OCI-LY3 (cell line): ENCODE measurements around the gene INSRR.

Source experiments
- H2AFZ ChIP-seq: fragments of 200-600, 300-600 bp; shearing (Covaris generic); 2 replicates; pipeline ENCODE4 v1.6.0; 2014; ENCODE audit warnings: antibody characterized with exemption, low read depth, low read length
- H3K27ac ChIP-seq: fragments of 200-600, 300-600 bp; sonication (generic); 2 replicates; pipeline ENCODE4 v1.5.1; 2014; ENCODE audit warnings: mild to moderate bottlenecking, low read length, moderate library complexity, mixed read lengths
- H3K27me3 ChIP-seq: fragments of 200-600, 300-600 bp; sonication (generic); 2 replicates; pipeline ENCODE4 v1.6.1; 2014; ENCODE audit warnings: low read depth, low read length, mixed read lengths
- H3K36me3 ChIP-seq: fragments of 200-600, 300-600 bp; sonication (generic); replicated peaks from 2 replicates; pipeline ENCODE3; 2014; ENCODE audit warnings: low read depth, low read length, mixed read lengths
- H3K4me1 ChIP-seq: fragments of 300-600, 200-600 bp; sonication (generic); 2 replicates; pipeline ENCODE4 v1.6.1; 2014; ENCODE audit warnings: low read length, mixed read lengths
- H3K4me2 ChIP-seq: fragments of 200-600, 300-600 bp; sonication (generic); 2 replicates; pipeline ENCODE4 v1.6.1; 2014; ENCODE audit warnings: low read length, mixed read lengths
- H3K4me3 ChIP-seq: fragments of 300-600, 200-600 bp; sonication (generic); 2 replicates; pipeline ENCODE4 v1.5.1; 2014; ENCODE audit warnings: antibody characterized with exemption, mild to moderate bottlenecking, low read length, moderate library complexity
- H3K79me2 ChIP-seq: fragments of 300-600, 200-600 bp; shearing (Covaris generic); 2 replicates; pipeline ENCODE4 v1.6.1; 2014; ENCODE audit warnings: mild to moderate bottlenecking, low read length, mixed read lengths
- H3K9ac ChIP-seq: fragments of 300-600, 200-600 bp; shearing (Covaris generic); 2 replicates; pipeline ENCODE4 v1.6.0; 2014; ENCODE audit warnings: mild to moderate bottlenecking, low read length, moderate library complexity
- H3K9me3 ChIP-seq: fragments of 200-600, 300-600 bp; shearing (Covaris generic); 2 replicates; pipeline ENCODE4 v1.6.1; 2014; ENCODE audit warnings: low read length, mixed read lengths; ENCODE audit not compliant: insufficient read depth
- H4K20me1 ChIP-seq: fragments of 200-600, 300-600 bp; sonication (generic); 2 replicates; pipeline ENCODE4 v1.6.1; 2016; ENCODE audit warnings: low read length, mixed read lengths; ENCODE audit not compliant: insufficient read depth
- EZH2phosphoT487 ChIP-seq: fragments of 200-600 bp; shearing (Covaris generic); IDR thresholded peaks from 2 replicates; pipeline ENCODE4 v1.6.1; 2018; ENCODE audit warnings: antibody characterized with exemption, mixed run types, low read depth
- TF ChIP-seq, protein P1 (sequence below): fragments of 200-600, 300-600 bp; sonication (generic); IDR thresholded peaks from 2 replicates; pipeline ENCODE4 v1.5.1; 2014; ENCODE audit warnings: antibody characterized with exemption, low read length, low read depth

The INSRR gene

DNA sequence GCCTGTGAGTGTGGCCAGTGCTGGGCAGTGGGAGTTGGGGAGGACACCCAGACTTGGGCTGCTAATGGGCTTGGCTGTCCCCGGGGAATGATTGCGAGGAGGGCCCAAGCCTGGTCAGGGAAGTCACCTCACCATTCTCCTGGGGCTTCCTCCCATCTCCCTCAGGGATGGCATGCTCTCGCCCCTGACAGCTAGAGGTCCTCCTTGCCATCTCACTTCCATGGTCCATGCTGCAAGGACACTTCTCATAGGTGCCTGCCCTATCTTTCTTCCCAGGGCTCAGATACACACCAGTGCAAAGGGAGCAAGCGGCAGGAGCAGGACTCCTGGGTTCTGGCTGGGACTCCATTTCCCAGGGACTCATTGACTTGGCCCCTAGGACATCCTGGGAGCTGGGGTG, 5.9 kb upstream of the INSRR start:
- Histone ChIP-seq H3K79me2 (no peaks in the 10 kb centered on the region), H2AFZ (no peak overlapping the region), H3K27me3 (peaks cover 31% of the 10 kb centered on the region), H3K4me2 (no peak overlapping the region), H3K4me1 (peaks cover 13% of the 10 kb centered on the region; the same call in 1 of the 2 replicates), H3K9me3 (no peaks in the 10 kb centered on the region), H4K20me1 (no peaks in the 10 kb centered on the region), H3K36me3 (no peaks in the 10 kb centered on the region), H3K9ac (no peak overlapping the region), H3K27ac (no peak overlapping the region), H3K4me3 (no peak overlapping the region)
- TF ChIP-seq EZH2phosphoT487 = no peak
- TF ChIP-seq, protein P1, sequence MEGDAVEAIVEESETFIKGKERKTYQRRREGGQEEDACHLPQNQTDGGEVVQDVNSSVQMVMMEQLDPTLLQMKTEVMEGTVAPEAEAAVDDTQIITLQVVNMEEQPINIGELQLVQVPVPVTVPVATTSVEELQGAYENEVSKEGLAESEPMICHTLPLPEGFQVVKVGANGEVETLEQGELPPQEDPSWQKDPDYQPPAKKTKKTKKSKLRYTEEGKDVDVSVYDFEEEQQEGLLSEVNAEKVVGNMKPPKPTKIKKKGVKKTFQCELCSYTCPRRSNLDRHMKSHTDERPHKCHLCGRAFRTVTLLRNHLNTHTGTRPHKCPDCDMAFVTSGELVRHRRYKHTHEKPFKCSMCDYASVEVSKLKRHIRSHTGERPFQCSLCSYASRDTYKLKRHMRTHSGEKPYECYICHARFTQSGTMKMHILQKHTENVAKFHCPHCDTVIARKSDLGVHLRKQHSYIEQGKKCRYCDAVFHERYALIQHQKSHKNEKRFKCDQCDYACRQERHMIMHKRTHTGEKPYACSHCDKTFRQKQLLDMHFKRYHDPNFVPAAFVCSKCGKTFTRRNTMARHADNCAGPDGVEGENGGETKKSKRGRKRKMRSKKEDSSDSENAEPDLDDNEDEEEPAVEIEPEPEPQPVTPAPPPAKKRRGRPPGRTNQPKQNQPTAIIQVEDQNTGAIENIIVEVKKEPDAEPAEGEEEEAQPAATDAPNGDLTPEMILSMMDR = no peak

DNA sequence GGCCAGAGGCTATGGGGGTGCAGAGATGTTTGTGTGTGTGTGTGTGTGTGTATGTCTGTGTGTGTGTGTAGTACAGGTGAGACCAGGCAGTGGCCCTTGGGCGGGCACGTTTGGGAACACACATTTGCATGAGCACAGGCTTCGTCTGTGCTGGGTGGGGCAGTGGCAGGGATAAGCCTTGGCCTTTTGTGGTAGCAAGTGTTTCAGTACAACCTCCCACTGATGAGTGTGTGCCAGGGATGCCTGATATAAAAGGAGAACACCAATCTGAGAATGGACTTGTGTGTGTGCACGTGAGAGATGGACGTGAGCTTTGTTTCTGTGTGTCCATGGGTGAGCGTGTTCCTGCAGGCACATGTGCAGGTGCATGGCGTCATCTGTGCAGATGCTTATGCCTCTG, 4.7 kb upstream of the INSRR start:
- H3K9me3 ChIP-seq = no peaks in the 10 kb centered on the region
- no peak overlapping the region for H2AFZ ChIP-seq
- H3K27me3 ChIP-seq = peaks cover 40% of the 10 kb centered on the region
- H3K4me3 ChIP-seq = no peak overlapping the region
- H3K36me3 ChIP-seq = no peaks in the 10 kb centered on the region
- H3K79me2 ChIP-seq = no peaks in the 10 kb centered on the region
- H3K27ac ChIP-seq = no peak overlapping the region
- TF ChIP-seq EZH2phosphoT487 = no peak
- H3K4me2 ChIP-seq = no peak overlapping the region
- H3K9ac ChIP-seq = no peak overlapping the region
- no peaks in the 10 kb centered on the region for H4K20me1 ChIP-seq
- peaks cover 13% of the 10 kb centered on the region; the same call in 1 of the 2 replicates for H3K4me1 ChIP-seq

DNA sequence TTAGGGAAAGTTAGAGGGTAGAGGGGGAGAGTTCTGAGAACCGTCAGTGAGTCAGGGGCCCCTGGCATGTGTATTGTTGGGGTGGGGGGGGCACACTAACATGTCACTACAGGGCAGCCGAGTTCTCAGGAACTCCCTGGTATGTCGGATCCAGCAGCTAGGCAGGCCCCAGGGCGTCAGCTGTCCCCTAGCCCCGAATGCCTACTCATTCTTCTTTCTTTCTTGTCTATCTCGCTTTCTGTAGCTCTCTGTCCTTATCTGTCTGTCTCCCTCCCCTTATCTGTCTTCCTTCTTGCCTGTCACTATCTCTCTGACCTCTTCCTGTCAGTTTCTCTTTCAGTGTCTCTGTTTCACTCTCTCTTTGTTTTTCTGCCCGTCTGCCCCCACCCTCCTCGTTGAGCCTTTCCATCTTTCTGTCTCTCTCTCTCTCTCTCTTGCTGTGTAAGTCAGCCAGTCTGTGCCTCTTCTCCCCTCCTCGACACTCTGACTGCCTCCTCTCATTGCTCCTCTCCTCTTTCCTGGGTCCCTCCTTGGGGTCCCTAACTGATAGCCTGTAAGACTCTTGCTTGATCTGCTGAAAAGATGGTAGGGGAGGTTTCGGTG, 4.2 kb upstream of the INSRR start:
- Histone ChIP-seq H3K4me3 (no peak overlapping the region), H3K9ac (no peak overlapping the region), H2AFZ (no peak overlapping the region), H3K79me2 (no peaks in the 10 kb centered on the region), H3K27me3 (peaks cover 45% of the 10 kb centered on the region), H3K4me1 (peaks cover 13% of the 10 kb centered on the region; the same call in 1 of the 2 replicates), H3K4me2 (no peak overlapping the region), H3K27ac (no peak overlapping the region), H4K20me1 (no peaks in the 10 kb centered on the region), H3K9me3 (no peaks in the 10 kb centered on the region), H3K36me3 (no peaks in the 10 kb centered on the region)
- TF ChIP-seq, protein P1 = no peak
- TF ChIP-seq EZH2phosphoT487 = no peak

DNA sequence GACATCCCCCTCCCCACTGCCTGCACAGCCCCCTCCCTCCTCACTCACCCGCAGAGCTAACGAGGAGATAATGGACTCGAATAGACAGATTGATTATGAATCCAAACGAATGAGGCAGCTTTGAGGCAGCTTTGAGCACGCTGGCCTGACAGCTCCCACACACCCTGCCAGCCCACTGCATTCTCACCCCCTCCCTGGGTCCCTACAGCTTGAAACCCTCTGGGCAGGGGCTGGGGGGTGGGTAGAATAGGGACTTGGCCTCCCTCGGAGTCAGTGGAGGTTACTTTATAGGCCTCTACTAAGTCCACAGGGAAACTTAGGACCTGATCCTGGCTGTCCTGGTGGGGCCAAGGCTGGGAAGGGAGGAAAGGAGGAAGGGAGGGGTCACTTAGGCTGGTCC, 3.7 kb upstream of the INSRR start:
- Histone ChIP-seq H3K9ac (no peak overlapping the region), H3K4me1 (peaks cover 13% of the 10 kb centered on the region; the same call in 1 of the 2 replicates), H3K79me2 (no peaks in the 10 kb centered on the region), H3K4me2 (no peak overlapping the region), H3K27me3 (peaks cover 50% of the 10 kb centered on the region), H3K27ac (no peak overlapping the region), H2AFZ (no peak overlapping the region), H3K9me3 (no peaks in the 10 kb centered on the region), H4K20me1 (no peaks in the 10 kb centered on the region), H3K4me3 (no peak overlapping the region), H3K36me3 (no peaks in the 10 kb centered on the region)
- no peak for TF ChIP-seq EZH2phosphoT487

DNA sequence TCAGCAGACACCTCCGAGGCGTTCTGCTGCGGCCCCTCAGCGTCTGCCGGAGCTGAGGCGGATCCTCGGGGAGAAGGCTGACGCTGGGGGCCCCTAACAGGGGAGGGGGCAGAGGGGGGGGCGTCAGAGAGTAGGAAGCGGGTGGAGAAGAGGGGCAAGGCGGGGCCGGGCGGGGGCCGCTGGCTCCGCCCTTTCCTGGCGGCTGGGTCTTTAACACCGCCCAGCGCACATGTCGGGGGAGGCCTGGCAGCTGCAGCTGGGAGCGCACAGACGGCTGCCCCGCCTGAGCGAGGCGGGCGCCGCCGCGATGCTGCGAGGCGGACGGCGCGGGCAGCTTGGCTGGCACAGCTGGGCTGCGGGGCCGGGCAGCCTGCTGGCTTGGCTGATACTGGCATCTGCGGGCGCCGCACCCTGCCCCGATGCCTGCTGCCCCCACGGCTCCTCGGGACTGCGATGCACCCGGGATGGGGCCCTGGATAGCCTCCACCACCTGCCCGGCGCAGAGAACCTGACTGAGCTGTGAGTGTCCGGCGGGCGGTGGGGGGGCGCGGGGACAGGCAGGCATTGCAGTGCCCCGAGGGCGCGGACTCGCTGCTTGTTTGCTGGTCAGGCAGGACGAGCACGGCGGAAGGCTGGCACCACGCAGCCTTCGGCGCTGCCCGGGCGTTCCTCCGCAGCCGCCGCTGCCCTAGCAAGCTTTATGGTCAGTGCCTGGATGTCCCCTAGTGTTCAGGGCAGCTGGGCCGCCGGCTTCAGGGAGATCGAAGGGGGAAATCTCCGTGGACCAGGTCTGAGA, 1.9 kb upstream of the INSRR start, which contains the start of gene NTRK1:
Gene NTRK1, plus strand, starts transcription at position 238 of the 796 bp plus-strand sequence. Its CDS starts 70 bp downstream, at position 308.
- Histone ChIP-seq H3K27ac (no peak within 1 kb of the TSS), H3K9me3 (no peaks in the 10 kb centered on the region), H3K4me1 (peaks cover 17% of the 10 kb centered on the region; the same call in 1 of the 2 replicates), H3K9ac (peak within 1 kb of the TSS; percentile 29; the same call in 1 of the 2 replicates), H3K4me2 (peak within 1 kb of the TSS; percentile 96), H3K27me3 (peaks cover 54% of the 10 kb centered on the region), H3K79me2 (no peaks in the 10 kb centered on the region), H4K20me1 (no peaks in the 10 kb centered on the region), H3K36me3 (no peaks in the 10 kb centered on the region), H3K4me3 (peak within 1 kb of the TSS; percentile 76), H2AFZ (peak within 1 kb of the TSS; percentile 64)
- TF ChIP-seq, protein P1 = no peak
- TF ChIP-seq EZH2phosphoT487 = no peak
